Tibial nerve (tissue), 4 donors: Measurements from ENCODE around the gene TSEN54. TPM values are rescaled to one million over a fixed set of nuclear protein-coding genes. Genes with fewer than 3 reads are reported as not detected.

Experiments used
- DNase-seq, 2 donors: peaks; one replicate each; pipeline ENCODE4 v3.0.0-alpha.2; 2019; ENCODE audit warnings: low spot score in 2 of 2
- H3K27ac ChIP-seq, 4 donors: fragments of 200-600 bp; sonication (generic) in 3 of 4; one replicate each; pipeline ENCODE4 v1.5.1; 2017 to 2019; ENCODE audit warnings: mild to moderate bottlenecking in 1 of 4
- H3K27me3 ChIP-seq, 2 donors: fragments of 200-600 bp; sonication (generic) in 1 of 2; one replicate each; pipeline versions ENCODE4 v1.5.1 to v1.6.0; 2017 to 2019
- H3K36me3 ChIP-seq, 3 donors: fragments of 200-600 bp; sonication (generic); one replicate each; pipeline ENCODE4 v1.5.1; 2018 to 2019
- H3K4me1 ChIP-seq, 4 donors: fragments of 200-600 bp; sonication (generic) in 3 of 4; one replicate each; pipeline ENCODE4 v1.5.1; 2017 to 2019
- H3K4me3 ChIP-seq, 4 donors: fragments of 200-600 bp; sonication (generic) in 3 of 4; one replicate each; pipeline ENCODE4 v1.5.1; 2017 to 2019; ENCODE audit warnings: mild to moderate bottlenecking in 1 of 4, moderate library complexity in 1 of 4
- H3K9me3 ChIP-seq, 4 donors: fragments of 200-600 bp; sonication (generic) in 3 of 4; one replicate each; pipeline ENCODE4 v1.5.1; 2017 to 2019
- CTCF ChIP-seq, 5 experiments: fragments of 200-600 bp in 3 of 5; fragments of 450-650 bp in 2 of 5; sonication (generic) in 3 of 5; IDR thresholded peaks; one replicate each; pipeline ENCODE4 v1.5.1; 2016 to 2019; ENCODE audit warnings: antibody characterized with exemption in 5 of 5, mild to moderate bottlenecking in 3 of 5, moderate library complexity in 2 of 5
- EP300 ChIP-seq, 2 donors: sonication (generic); formaldehyde crosslinking; IDR thresholded peaks; one replicate each; pipeline ENCODE4 v1.6.1; 2017; ENCODE audit warnings: antibody characterized with exemption in 2 of 2, mild to moderate bottlenecking in 1 of 2
- POLR2A ChIP-seq, 2 donors: fragments of 450-650 bp; IDR thresholded peaks; one replicate each; pipeline ENCODE4 v1.6.1; 2017; ENCODE audit warnings: antibody characterized with exemption in 2 of 2, mild to moderate bottlenecking in 2 of 2, moderate library complexity in 2 of 2
- WGBS, 2 donors: methylation state at CpG; one replicate each; pipeline ENCODE4 v1.1.5; 2018; 5-methylcytosine and 5-hydroxymethylcytosine counted together
- total RNA-seq, 4 donors: library from RNA; depleted of rRNA; stranded (reverse); fragments of >200 nt; gene quantifications; one replicate each; pipeline ENCODE4 v1.1.0, GENCODE V29; 2016

Gene TSEN54
- total RNA-seq, 4 donors from 2014 or later = 43.3 to 84.6 (median 53.0) TPM

- 74 to 85% methylated on average over 14 to 15 of the region's 15 CpGs for WGBS, 2 donors
- TF ChIP-seq CTCF (IDR thresholded peaks at IDR 0.05) = no peak
- Histone ChIP-seq H3K27ac (no peak overlapping the region), H3K27me3 (no peaks in the 10 kb centered on the region), H3K4me1 (no peaks in the 10 kb centered on the region), H3K9me3 (no peaks in the 10 kb centered on the region), H3K36me3 (no peaks in the 10 kb centered on the region), H3K4me3 (no peak overlapping the region)
- DNase-seq = no peak
Measured at GRCh38 chr17:75542728-75543336, 26.5 kb downstream of the TSEN54 start.

DNA sequence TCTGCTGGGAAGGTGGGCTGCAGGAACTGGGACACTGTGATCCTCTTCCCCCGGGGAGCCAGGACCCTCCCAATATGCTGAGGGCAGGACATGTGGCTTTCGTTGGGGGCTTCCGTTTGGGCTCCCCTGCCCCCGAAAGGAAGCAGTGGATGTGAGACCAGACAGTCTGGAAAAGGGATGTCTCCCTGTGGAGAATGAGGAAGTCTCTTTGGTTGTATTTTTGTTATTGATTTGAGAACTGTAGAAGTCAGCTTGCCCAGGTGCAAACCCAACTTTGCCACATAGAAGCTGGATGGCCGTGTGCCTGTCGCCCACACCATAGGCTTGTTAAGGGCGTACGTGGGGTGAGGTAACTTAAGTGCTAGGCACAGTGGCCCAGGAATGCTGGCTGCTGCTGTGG, 27.9 kb downstream of the TSEN54 start:
- WGBS, 2 donors = 83 to 84% methylated on average over 4 to 8 of the region's 8 CpGs

GRCh38 chr17:75546181-75546580, 29.9 kb downstream of the TSEN54 start:
- TF ChIP-seq EP300 (IDR thresholded peaks at IDR 0.05) (no peak), POLR2A (IDR thresholded peaks at IDR 0.05) (no peak), CTCF (IDR thresholded peaks at IDR 0.05) (no peak)
- H3K27ac ChIP-seq = no peak overlapping the region
- no peak for DNase-seq

More for the DNA sequence above, 27.9 kb downstream of the TSEN54 start:
- Histone ChIP-seq H3K27me3 (no peaks in the 10 kb centered on the region), H3K4me3 (no peak overlapping the region), H3K9me3 (no peaks in the 10 kb centered on the region), H3K36me3 (no peaks in the 10 kb centered on the region), H3K27ac (no peak overlapping the region), H3K4me1 (no peaks in the 10 kb centered on the region)
- TF ChIP-seq CTCF (IDR thresholded peaks at IDR 0.05) (no peak), POLR2A (IDR thresholded peaks at IDR 0.05) (no peak), EP300 (IDR thresholded peaks at IDR 0.05) (no peak)
- DNase-seq = no peak

GRCh38 chr17:75547091-75547490, 30.8 kb downstream of the TSEN54 start:
- H3K27me3 ChIP-seq = no peaks in the 10 kb centered on the region
- TF ChIP-seq EP300 (IDR thresholded peaks at IDR 0.05) (no peak), CTCF (IDR thresholded peaks at IDR 0.05) (no peak), POLR2A (IDR thresholded peaks at IDR 0.05) (no peak)
- H3K4me1 ChIP-seq = no peaks in the 10 kb centered on the region
- H3K36me3 ChIP-seq = no peaks in the 10 kb centered on the region
- H3K9me3 ChIP-seq = no peaks in the 10 kb centered on the region
- 87 to 90% methylated on average over 9 of the region's 9 CpGs for WGBS, 2 donors
- H3K4me3 ChIP-seq = no peak overlapping the region
- no peak overlapping the region for H3K27ac ChIP-seq
- DNase-seq = no peak

More at GRCh38 chr17:75546181-75546580, 29.9 kb downstream of the TSEN54 start:
- H3K4me1 ChIP-seq = no peaks in the 10 kb centered on the region
- 87 to 92% methylated on average over 13 of the region's 13 CpGs for WGBS, 2 donors
- H3K4me3 ChIP-seq = no peak overlapping the region
- H3K36me3 ChIP-seq = no peaks in the 10 kb centered on the region
- no peaks in the 10 kb centered on the region for H3K27me3 ChIP-seq
- no peaks in the 10 kb centered on the region for H3K9me3 ChIP-seq

DNA sequence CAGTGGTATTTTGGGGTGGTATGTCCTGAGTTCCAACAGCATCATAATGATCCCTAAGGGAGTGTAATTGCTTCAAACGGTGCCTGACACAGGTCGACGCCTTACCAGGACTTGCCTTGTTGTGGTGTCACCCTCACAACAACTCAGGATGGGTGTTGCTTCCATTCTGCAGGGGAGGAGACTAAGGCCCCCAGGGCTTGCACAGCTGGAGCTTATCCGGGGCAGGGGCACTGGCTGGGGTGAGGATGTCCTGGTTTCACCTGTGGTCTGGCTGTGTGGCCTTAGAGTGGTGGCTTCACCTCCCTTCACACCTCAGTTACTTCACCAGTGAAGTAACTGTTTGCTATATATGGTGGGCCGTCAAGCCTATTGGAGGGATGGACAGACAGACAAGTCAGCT, 32.5 kb downstream of the TSEN54 start:
- no peak for DNase-seq
- no peak for TF ChIP-seq CTCF (IDR thresholded peaks at IDR 0.05)
- TF ChIP-seq EP300 (IDR thresholded peaks at IDR 0.05) = no peak
- TF ChIP-seq POLR2A (IDR thresholded peaks at IDR 0.05) = no peak
- Histone ChIP-seq H3K27me3 (no peaks in the 10 kb centered on the region), H3K4me3 (no peak overlapping the region), H3K9me3 (no peaks in the 10 kb centered on the region), H3K4me1 (no peaks in the 10 kb centered on the region), H3K27ac (peak overlapping the region in 1 of 4 donors; percentile 67), H3K36me3 (no peaks in the 10 kb centered on the region)
- 70 to 75% methylated on average over 5 of the region's 5 CpGs for WGBS, 2 donors
